Lower leg skin (tissue), 4 donors: ENCODE results near the gene APOL3. TPM values are rescaled to one million over a fixed set of nuclear protein-coding genes. Genes with fewer than 3 reads are reported as not detected.
"Not testable (repeated sequence)": the region's sequence is repeated elsewhere in the genome, so short reads cannot be mapped to it uniquely, and the experiment has no call there.

ENCODE experiments used
- DNase-seq, 2 donors: peaks; one replicate each; pipeline ENCODE4 v3.0.0-alpha.2; 2019; ENCODE audit warnings: low spot score in 2 of 2
- H3K4me3 ChIP-seq: fragments of 200-600 bp; sonication (generic); 2 replicates; pipeline ENCODE4 v1.5.1; 2017; ENCODE audit warnings: mild to moderate bottlenecking, low read depth; ENCODE audit not compliant: poor library complexity, severe bottlenecking
- POLR2A ChIP-seq, 2 donors: fragments of 450-650 bp; IDR thresholded peaks; one replicate each; pipeline ENCODE4 v1.6.1; 2016 to 2017; ENCODE audit warnings: antibody characterized with exemption in 2 of 2, mild to moderate bottlenecking in 1 of 2, moderate library complexity in 1 of 2
- WGBS, 2 donors: methylation state at CpG; one replicate each; pipeline ENCODE4 v1.1.5; 2018; 5-methylcytosine and 5-hydroxymethylcytosine counted together
- intact Hi-C: fragments of 100-400 bp; cut with DNase I; formaldehyde crosslinking; loops from one replicate; pipeline ENCODE4 v1.15.0; 2023; ENCODE audit warnings: low total_unique reads
- total RNA-seq, 4 donors: library from RNA; depleted of rRNA; stranded (reverse); fragments of >200 nt; gene quantifications; one replicate each; pipeline ENCODE4 v1.1.0, GENCODE V29; 2016
- TF ChIP-seq, protein P1 (sequence below), 3 donors: fragments of 450-650 bp; IDR thresholded peaks; one replicate each; pipeline ENCODE4 v1.5.1; 2016; ENCODE audit warnings: antibody characterized with exemption in 3 of 3, mild to moderate bottlenecking in 3 of 3, moderate library complexity in 2 of 3

Gene APOL3
- total RNA-seq, 4 donors from 2014 or later, result 29.5 to 55.9 (median 39.6) TPM

DNA sequence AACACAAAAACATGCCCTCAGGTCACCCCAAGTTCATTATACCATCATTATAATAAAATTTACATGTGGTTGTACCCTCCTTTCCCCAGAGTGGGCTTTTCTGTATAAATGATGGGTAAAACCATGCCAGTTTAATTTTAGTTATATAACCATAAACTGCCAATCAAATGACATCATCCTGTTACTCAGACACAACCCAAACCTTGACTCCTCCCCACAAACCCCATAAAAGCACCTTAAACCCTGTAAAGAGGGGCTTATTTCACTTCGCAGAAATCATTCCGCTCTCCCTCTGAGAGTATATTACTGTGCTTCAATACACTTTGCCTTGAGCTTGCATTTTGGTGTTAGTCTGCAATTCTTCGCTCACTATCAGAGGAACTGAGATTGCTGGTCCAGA is 5.5 kb upstream of the APOL3 start:
- WGBS, 2 donors, result 94 to 99% methylated on average over 3 of the region's 3 CpGs
- intact Hi-C loops, result no loop called here
- TF ChIP-seq POLR2A (IDR thresholded peaks at IDR 0.05), result no peak
- TF ChIP-seq, protein P1, sequence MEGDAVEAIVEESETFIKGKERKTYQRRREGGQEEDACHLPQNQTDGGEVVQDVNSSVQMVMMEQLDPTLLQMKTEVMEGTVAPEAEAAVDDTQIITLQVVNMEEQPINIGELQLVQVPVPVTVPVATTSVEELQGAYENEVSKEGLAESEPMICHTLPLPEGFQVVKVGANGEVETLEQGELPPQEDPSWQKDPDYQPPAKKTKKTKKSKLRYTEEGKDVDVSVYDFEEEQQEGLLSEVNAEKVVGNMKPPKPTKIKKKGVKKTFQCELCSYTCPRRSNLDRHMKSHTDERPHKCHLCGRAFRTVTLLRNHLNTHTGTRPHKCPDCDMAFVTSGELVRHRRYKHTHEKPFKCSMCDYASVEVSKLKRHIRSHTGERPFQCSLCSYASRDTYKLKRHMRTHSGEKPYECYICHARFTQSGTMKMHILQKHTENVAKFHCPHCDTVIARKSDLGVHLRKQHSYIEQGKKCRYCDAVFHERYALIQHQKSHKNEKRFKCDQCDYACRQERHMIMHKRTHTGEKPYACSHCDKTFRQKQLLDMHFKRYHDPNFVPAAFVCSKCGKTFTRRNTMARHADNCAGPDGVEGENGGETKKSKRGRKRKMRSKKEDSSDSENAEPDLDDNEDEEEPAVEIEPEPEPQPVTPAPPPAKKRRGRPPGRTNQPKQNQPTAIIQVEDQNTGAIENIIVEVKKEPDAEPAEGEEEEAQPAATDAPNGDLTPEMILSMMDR (IDR thresholded peaks at IDR 0.05), result no peak
- no peak for DNase-seq
- H3K4me3 ChIP-seq, result no peak overlapping the region

DNA sequence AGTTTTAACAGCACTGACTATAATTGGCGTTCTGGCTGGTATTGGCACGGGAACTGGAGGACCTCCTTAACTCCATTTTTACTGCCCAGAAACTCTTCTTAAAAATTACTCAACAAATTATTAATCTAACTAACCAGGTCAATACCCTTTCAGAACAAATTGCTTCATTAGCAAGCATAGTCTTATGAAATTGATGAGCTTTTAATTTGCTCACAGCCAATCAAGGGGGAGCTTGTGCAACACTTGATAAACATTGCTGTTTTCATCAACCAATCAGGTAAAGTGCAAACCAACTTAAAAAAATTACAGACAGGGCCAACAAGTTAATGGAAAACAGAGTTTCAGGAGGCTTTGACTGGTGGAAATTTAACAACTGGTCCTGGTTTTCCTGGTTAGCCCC is 4.6 kb upstream of the APOL3 start:
- 58 to 74% methylated on average over 2 of the region's 2 CpGs for WGBS, 2 donors
- no peak for DNase-seq
- H3K4me3 ChIP-seq, result no peak overlapping the region
- intact Hi-C loops, result no loop called here
- no peak for TF ChIP-seq POLR2A (IDR thresholded peaks at IDR 0.05)
- TF ChIP-seq, protein P1 (IDR thresholded peaks at IDR 0.05), result no peak

DNA sequence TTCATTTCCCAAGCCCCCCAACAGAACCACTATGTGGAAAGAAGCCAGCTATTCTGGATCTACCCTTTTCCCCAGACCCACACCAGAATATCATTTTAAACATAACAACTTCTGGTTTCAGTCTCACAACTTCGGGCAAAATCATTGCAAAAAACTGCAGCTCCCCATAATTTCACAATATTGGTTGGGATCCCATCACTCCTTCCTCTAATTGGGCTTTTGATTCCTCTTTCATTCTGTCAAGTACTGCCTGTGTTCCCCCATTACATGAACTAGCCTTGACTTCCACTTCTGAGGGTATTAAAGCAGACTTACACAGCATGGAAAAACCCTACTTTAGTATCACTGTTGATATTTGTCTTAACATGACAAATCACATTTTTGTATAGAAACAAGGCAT is 4.1 kb upstream of the APOL3 start:
- intact Hi-C loops, result no loop called here
- H3K4me3 ChIP-seq, result no peak overlapping the region
- 81 to 86% methylated on average over 1 of the region's 1 CpG for WGBS, 2 donors
- TF ChIP-seq, protein P1 (IDR thresholded peaks at IDR 0.05), result no peak
- DNase-seq, result no peak

DNA sequence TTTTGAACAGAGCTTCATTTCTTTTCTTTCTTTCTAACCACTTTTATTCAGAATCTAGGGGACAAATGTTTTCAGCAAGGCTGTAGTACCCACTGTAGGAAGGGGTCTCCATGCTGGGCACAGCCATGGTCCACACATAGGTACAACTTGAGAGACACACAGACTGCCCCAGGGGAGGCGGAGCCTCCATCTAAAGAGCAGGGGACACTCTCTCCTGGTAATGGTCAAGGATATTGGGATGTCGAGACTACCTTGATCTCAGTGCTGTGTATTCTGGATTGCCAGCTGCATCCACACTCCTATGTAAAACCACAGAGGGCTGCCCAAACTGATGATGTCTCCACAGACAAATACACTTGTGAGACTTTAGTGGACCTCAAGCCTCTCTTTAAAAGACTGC is 2.9 kb upstream of the APOL3 start:
- WGBS, 2 donors, result 90 to 100% methylated on average over 2 of the region's 2 CpGs
- intact Hi-C loops, result no loop called here
- TF ChIP-seq, protein P1 (IDR thresholded peaks at IDR 0.05), result no peak
- TF ChIP-seq POLR2A (IDR thresholded peaks at IDR 0.05), result no peak
- DNase-seq, result peak in 1 of 2 donors; percentile 73
- no peak overlapping the region for H3K4me3 ChIP-seq

DNA sequence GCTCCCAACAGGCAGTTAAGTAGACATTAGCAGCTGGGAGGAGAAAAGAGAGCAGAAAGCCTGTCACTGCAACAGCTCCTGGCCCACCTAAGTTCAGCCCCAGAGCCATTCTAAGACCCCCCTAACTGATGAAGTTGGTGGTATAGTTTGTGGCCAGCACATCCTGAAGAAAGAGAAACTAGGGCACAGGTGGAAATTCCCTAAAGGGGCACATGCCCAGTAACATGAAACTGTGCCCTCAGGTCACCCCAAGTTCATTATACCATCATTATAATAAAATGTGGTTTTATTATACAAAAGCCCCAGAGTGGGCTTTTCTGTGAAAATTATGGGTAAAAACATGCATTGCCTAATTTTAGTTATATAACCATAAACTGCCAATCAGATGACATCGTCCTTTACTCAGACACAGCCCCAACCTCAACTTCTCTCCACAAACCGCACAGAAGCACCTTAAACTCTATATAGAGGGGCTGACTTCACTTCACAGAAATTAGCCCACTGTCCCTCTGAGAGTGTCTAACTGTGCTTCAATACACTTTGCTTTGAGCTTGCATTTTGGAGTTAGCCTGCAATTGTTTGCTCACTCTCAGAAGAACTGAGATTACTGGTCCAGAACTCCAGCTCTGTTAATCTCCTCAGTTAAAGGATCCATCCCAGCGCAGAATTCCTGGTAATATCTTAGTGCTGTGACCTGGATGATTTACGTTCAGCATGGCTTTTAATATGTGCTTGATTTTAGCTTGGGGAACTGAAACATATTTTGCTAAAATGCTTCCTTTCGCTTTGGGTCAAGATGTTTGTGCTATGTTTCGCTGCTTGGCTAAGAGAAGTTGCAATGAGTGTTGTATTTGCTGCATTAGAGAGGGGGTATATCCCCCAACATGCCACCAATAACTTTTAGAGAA is 1.8 kb upstream of the APOL3 start:
- intact Hi-C loops, result no loop called here
- WGBS, 2 donors, result 74 to 79% methylated on average over 6 of the region's 6 CpGs
- no peak for TF ChIP-seq POLR2A (IDR thresholded peaks at IDR 0.05)
- TF ChIP-seq, protein P1 (IDR thresholded peaks at IDR 0.05), result no peak
- DNase-seq, result no peak
- no peak overlapping the region for H3K4me3 ChIP-seq

DNA sequence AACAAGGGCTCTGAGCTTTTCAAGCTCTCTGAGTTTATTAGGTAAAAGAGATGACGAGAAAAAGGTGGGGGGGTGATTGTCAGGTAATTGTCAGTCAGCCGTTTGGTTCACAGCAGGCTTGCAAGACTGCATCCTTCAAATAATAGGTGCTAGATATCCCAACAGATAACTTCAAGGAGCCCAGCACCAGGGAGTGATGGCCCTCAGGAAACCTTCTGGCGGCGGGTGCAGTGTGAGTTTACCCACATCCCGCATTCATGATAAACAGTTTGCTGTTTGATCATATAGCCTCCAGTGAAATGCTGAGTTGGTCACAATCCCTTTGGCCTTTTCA is 1.2 kb upstream of the APOL3 start:
- WGBS, 2 donors, result 66 to 67% methylated on average over 5 of the region's 5 CpGs
- H3K4me3 ChIP-seq, intact Hi-C loops: not testable (repeated sequence)
- peak in 1 of 2 donors; percentile 78 for DNase-seq
